ENCODE measurements around the gene USHBP1. TPM values are rescaled to one million over a fixed set of nuclear protein-coding genes. Genes with fewer than 3 reads are reported as not detected.

The USHBP1 gene
- total RNA-seq, 2 experiments from 2014 or later: not detected

DNA sequence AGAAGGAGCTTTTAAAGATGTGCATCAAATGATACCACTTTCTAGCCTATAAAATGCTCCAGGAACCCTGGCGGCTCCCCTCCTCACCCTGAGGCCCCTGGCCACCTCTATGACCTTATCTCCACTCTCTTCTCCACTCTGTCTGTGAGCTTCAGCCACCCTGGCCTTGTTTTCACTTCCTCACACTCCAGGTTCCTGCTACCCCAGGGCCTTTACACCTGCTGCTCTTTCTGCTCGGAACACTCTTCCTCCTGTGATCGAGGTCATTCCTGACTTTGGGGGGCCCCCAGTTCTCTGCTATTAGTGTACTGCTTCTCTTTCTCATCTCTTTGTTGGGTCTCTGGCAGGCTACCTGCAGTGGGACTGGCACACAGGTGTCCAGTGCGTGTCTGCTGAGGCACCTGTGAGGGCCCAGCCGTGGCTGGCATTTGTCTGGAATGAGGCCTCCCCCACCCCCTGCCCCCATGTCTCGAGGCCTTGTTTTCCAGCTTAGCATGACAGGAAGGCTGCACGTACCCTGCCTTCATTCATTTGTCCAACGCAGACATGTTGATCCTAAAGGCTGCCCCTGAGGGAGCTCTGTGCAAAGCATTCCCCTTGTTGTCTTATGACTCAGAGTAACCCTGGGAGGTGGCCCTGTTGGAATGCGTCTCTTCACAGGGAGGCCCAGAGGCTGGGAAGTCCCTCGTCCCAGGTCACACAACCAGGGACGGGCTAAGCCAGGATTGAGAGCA lies 47.1 kb upstream of the USHBP1 start:
- H3K27me3 Mint-ChIP-seq: no peaks in the 10 kb centered on the region
- CTCF ChIA-PET: no interaction called here

GRCh38 chr19:17309965-17310461 lies 45.5 kb upstream of the USHBP1 start:
- H3K27me3 Mint-ChIP-seq: no peaks in the 10 kb centered on the region
- H3K27ac Mint-ChIP-seq: peak overlapping the region; percentile 89
- H3K36me3 Mint-ChIP-seq (ENCODE audit: low read depth): peaks cover 30% of the 10 kb centered on the region
- ChIA-PET POLR2A (interaction anchor here (0.5 to 2.3 kb wide), 11 partner anchors 17 to 296 kb away, joined by 3 to 31 read pairs (median 9); partner anchors contain the start of genes ANO8, BABAM1, BST2 and MVB12A), CTCF (interaction anchor here (0.7 to 0.8 kb wide), 2 partner anchors 17 to 628 kb away, joined by 3 to 6 read pairs; no protein-coding TSS in a partner anchor)
- peak overlapping the region; percentile 93 for H3K4me3 Mint-ChIP-seq
- no peak for ATAC-seq (ENCODE audit: poor library complexity)
- H3K4me1 Mint-ChIP-seq (ENCODE audit: low read depth): peaks cover 46% of the 10 kb centered on the region
- intact Hi-C loops (cut with DNase I, micrococcal nuclease): loop anchor here (1.0 kb wide), 3 partner anchors 24 to 43 kb away; partner anchors contain the start of genes ANO8 (in 1 of the 2), BABAM1 (in 1 of the 2) and GTPBP3 (in 1 of the 2)
- TF ChIP-seq, protein P1, sequence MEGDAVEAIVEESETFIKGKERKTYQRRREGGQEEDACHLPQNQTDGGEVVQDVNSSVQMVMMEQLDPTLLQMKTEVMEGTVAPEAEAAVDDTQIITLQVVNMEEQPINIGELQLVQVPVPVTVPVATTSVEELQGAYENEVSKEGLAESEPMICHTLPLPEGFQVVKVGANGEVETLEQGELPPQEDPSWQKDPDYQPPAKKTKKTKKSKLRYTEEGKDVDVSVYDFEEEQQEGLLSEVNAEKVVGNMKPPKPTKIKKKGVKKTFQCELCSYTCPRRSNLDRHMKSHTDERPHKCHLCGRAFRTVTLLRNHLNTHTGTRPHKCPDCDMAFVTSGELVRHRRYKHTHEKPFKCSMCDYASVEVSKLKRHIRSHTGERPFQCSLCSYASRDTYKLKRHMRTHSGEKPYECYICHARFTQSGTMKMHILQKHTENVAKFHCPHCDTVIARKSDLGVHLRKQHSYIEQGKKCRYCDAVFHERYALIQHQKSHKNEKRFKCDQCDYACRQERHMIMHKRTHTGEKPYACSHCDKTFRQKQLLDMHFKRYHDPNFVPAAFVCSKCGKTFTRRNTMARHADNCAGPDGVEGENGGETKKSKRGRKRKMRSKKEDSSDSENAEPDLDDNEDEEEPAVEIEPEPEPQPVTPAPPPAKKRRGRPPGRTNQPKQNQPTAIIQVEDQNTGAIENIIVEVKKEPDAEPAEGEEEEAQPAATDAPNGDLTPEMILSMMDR (IDR thresholded peaks at IDR 0.05): no peak
- no peaks in the 10 kb centered on the region for H3K9me3 ChIP-seq (ENCODE audit: control insufficient read depth in 1 of 2, insufficient read depth in 1 of 2, low read length in 2 of 2)
- DNase-seq: no peak
- peaks cover 60% of the 10 kb centered on the region for H3K4me1 ChIP-seq (ENCODE audit: insufficient read depth, low read length)
- H3K4me3 ChIP-seq (ENCODE audit: low read length): peak overlapping the region; percentile 99
- H3K36me3 ChIP-seq (ENCODE audit: insufficient read depth, low read length): peaks cover 29% of the 10 kb centered on the region
- H3K9me3 Mint-ChIP-seq: no peaks in the 10 kb centered on the region
- H3K27ac ChIP-seq (ENCODE audit: low read depth in 1 of 2, low read length in 2 of 2): peak overlapping the region; percentile 78 to 81
- H3K27me3 ChIP-seq (ENCODE audit: control insufficient read depth in 1 of 2, insufficient read depth in 2 of 2, low read length in 2 of 2): no peaks in the 10 kb centered on the region

More for the DNA sequence above, 47.1 kb upstream of the USHBP1 start:
- no peaks in the 10 kb centered on the region for H3K27me3 ChIP-seq (ENCODE audit: control insufficient read depth in 1 of 2, insufficient read depth in 2 of 2, low read length in 2 of 2)
- H3K4me3 ChIP-seq (ENCODE audit: low read length): no peak overlapping the region
- no peak for DNase-seq
- Mint-ChIP-seq H3K4me3 (peak overlapping the region; percentile 82), H3K9me3 (no peaks in the 10 kb centered on the region), H3K4me1 (ENCODE audit: low read depth) (peaks cover 32% of the 10 kb centered on the region), H3K36me3 (ENCODE audit: low read depth) (peaks cover 42% of the 10 kb centered on the region), H3K27ac (peak overlapping the region; percentile 74)
- POLR2A ChIA-PET: interaction anchor here (0.6 kb wide), 1 partner anchor 200 kb away, joined by 3 read pairs; the partner anchor contains the start of gene PGLS
- ATAC-seq (ENCODE audit: poor library complexity): no peak
- intact Hi-C loops (cut with DNase I, micrococcal nuclease): no loop called here
- H3K27ac ChIP-seq (ENCODE audit: low read depth in 1 of 2, low read length in 2 of 2): no peak overlapping the region
- H3K4me1 ChIP-seq (ENCODE audit: insufficient read depth, low read length): peaks cover 46% of the 10 kb centered on the region
- no peaks in the 10 kb centered on the region for H3K9me3 ChIP-seq (ENCODE audit: control insufficient read depth in 1 of 2, insufficient read depth in 1 of 2, low read length in 2 of 2)
- peaks cover 38% of the 10 kb centered on the region for H3K36me3 ChIP-seq (ENCODE audit: insufficient read depth, low read length)
- TF ChIP-seq, protein P1 (IDR thresholded peaks at IDR 0.05): no peak

DNA sequence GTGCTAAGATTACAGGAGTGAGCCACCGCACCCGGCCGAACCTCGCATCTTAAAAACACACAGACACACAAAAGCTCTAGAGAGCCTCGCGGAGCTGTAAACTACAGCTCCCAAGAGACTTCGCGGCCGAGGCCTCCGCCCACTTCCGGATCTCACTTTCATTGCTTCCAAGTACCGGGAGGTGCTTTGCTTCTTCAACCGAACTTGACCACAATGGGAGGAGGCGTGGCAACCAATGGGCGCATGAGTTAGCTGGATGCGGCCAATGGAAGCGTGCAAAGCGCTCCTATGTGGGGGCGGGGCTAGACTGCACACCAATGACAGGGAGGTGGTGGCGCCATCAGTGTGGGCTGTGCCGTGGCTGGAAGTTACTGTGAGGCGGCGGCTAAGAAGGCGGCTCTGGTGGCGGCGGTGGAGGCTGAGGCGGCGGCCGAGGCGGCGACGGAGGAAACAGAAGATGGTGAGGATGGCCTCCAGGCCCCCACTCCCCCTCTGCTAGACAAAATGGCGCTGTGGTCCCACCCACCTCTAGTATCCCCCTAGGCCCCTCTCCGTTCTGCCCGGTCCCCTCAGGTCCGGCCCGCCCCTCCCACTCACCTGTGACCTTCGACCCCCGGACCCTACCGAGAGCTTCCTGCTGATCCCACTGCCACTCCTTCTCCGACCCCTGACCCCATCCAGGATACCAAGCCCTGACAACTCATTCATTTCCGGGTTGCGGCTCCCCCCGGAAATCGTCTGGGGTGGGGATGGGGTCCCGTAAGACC lies 44.8 kb upstream of the USHBP1 start, which contains the start of gene DDA1:
DDA1 (plus strand) TSS at position 366 of the 767 bp plus-strand sequence; CDS start at position 458, 92 bp downstream.
- Mint-ChIP-seq H3K9me3 (no peaks in the 10 kb centered on the region), H3K4me3 (peak within 1 kb of the TSS; percentile 93), H3K27me3 (no peaks in the 10 kb centered on the region), H3K36me3 (ENCODE audit: low read depth) (peaks cover 29% of the 10 kb centered on the region), H3K27ac (peak within 1 kb of the TSS; percentile 89), H3K4me1 (ENCODE audit: low read depth) (peaks cover 52% of the 10 kb centered on the region)
- DNase-seq (peak; percentile 96 to 100 (median 98)), ATAC-seq (ENCODE audit: poor library complexity) (peak; percentile 87)
- Histone ChIP-seq H3K27ac (ENCODE audit: low read depth in 1 of 2, low read length in 2 of 2) (peak within 1 kb of the TSS; percentile 78 to 81), H3K36me3 (ENCODE audit: insufficient read depth, low read length) (peaks cover 23% of the 10 kb centered on the region), H3K9me3 (ENCODE audit: control insufficient read depth in 1 of 2, insufficient read depth in 1 of 2, low read length in 2 of 2) (no peaks in the 10 kb centered on the region), H3K27me3 (ENCODE audit: control insufficient read depth in 1 of 2, insufficient read depth in 2 of 2, low read length in 2 of 2) (no peaks in the 10 kb centered on the region), H3K4me1 (ENCODE audit: insufficient read depth, low read length) (peaks cover 67% of the 10 kb centered on the region), H3K4me3 (ENCODE audit: low read length) (peak within 1 kb of the TSS; percentile 99)
- ChIA-PET CTCF (interaction anchor here (1.0 to 1.1 kb wide), 3 partner anchors 12 to 82 kb away, joined by 3 read pairs; no protein-coding TSS in a partner anchor), POLR2A (interaction anchor here (0.6 to 2.3 kb wide), 20 partner anchors 10 to 550 kb away, joined by 3 to 31 read pairs (median 5); partner anchors contain the start of genes ANO8, BABAM1, BST2 and HAUS8)
- TF ChIP-seq, protein P1 (IDR thresholded peaks at IDR 0.05): no peak
- intact Hi-C loops (cut with DNase I, micrococcal nuclease): loop anchor here (1.0 kb wide), 3 partner anchors 25 to 42 kb away; partner anchors contain the start of genes ANO8 (in 1 of the 2), BABAM1 (in 1 of the 2) and GTPBP3 (in 1 of the 2)

Data from CD4-positive, alpha-beta T cell (primary cell).